T1000 (cell line): Measurements from ENCODE around the gene TTC34.
"Not testable (repeated sequence)": the region's sequence is repeated elsewhere in the genome, so short reads cannot be mapped to it uniquely, and the experiment has no call there.

Experiments
- DNase-seq: peaks from one replicate; lab custom pipeline; 2025; ENCODE audit warnings: mixed read lengths; lab: John Stamatoyannopoulos, UW

Gene TTC34

GRCh38 chr1:2775333-2775732 lies 26.2 kb downstream of the TTC34 start:
- not testable (repeated sequence) for DNase-seq

DNA sequence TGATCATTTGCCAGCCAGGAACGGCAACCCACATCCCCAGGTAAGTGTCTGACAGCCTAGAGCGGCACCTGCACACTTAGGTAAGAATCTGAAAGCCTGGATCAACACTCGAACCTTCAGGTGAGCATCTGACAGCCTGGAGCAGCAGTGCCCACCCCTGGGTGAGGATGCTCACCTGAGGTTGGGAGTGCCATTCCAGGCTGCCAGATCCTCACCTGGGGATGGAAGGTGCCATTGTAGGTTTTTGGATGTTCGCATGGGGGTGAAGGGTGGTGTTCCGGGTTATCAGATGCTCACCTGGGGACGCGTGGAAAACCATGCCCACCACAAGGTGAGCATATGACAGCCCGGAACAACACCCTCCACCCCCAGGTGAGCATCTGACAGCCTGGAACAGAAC lies 33.4 kb downstream of the TTC34 start:
- not testable (repeated sequence) for DNase-seq

DNA sequence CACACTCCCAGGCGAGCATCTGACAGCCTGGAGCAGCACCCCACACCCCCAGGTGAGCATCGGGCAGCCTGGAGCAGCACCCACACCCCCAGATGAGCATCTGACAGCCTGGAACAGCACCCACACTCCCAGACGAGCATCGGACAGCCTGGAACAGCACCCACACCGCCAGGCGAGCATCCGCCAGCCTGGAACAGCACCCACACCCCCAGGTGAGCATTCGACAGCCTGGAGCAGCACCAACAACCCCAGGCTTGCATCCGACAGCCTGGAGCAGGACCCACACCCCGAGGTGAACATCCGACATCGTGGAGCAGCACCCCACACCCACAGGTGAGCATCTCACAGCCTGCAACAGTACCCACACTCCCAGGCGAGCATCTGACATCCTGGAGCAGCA lies 42.1 kb downstream of the TTC34 start:
- not testable (repeated sequence) for DNase-seq

GRCh38 chr1:2757519-2757918 lies 44.0 kb downstream of the TTC34 start:
- not testable (repeated sequence) for DNase-seq

- DNase-seq = not testable (repeated sequence)
Measured at GRCh38 chr1:2755426-2755825, 46.1 kb downstream of the TTC34 start.

GRCh38 chr1:2754597-2754996 lies 46.9 kb downstream of the TTC34 start:
- DNase-seq = not testable (repeated sequence)

DNA sequence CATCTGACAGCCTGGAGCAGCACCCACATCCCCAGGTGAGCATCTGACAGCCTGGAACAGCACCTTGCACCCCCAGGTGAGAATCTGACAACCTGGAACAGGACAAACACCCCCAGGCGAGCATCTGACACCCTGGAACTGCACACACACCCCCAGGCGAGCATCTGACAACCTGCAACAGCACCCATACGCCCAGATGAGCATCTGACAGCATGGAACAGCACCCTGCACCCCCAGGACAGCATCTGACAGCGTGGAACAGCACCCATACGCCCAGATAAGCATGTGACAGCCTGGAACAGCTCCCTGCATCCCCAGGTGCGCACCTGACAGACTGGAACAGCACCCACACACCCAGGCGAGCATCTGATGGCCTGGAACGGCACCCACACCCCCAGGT lies 49.0 kb downstream of the TTC34 start:
- DNase-seq = not testable (repeated sequence)

GRCh38 chr1:2751866-2752265 lies 49.6 kb downstream of the TTC34 start:
- DNase-seq = not testable (repeated sequence)

DNA sequence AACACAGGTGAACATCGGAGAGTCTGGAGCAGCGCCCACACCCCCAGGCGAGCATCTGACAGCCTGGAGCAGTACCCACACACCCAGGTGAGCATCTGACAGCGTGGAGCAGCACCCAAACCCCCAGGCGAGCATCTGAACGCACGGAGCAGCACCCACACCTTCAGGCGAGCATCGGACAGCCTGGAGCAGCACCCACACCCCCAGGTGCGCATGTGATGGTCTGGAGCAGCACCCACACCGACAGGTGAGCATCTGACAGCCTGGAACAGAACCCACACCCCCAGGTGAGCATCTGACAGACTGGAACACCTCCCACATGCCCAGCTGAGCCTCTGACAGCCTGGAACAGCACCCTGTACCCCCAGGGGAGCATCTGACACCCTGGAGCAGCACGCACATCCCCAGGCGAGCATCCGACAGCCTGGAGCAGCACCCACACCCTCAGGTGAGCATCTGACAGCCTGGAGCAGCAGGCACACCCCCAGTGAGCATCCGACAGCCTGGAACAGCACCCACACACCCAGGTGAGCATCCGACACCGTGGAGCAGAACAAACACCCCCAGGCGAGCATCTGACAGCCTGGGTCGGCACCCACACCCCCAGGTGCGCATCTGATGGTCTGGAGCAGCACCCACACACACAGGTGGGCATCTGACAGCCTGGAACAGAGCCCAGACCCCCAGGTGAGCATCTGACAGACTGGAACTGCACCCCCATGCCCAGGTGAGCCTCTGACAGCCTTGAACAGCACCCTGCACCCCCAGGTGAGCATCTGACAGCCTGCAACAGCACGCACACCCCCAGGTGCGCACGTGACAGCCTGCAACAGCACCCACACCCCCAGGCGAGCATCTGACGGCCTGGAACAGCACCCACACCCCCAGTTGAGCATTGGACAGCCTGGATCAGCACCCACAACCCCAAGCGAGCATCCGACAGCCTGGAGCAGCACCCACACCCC lies 50.4 kb downstream of the TTC34 start:
- DNase-seq = not testable (repeated sequence)

DNA sequence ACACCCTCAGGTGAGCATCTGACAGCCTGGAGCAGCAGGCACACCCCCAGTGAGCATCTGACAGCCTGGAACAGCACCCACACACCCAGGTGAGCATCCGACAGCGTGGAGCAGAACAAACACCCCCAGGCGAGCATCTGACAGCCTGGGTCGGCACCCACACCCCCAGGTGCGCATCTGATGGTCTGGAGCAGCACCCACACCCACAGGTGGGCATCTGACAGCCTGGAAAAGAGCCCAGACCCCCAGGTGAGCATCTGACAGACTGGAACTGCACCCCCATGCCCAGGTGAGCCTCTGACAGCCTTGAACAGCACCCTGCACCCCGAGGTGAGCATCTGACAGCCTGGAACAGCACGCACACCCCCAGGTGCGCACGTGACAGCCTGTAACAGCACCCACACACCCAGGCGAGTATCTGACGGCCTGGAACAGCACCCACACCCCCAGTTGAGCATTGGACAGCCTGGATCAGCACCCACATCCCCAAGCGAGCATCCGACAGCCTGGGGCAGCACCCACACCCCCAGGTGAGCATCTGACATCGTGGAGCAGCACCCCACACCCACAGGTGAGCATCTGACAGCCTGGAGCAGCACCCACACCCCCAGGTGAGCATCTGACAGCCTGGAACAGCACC lies 51.3 kb downstream of the TTC34 start:
- not testable (repeated sequence) for DNase-seq

DNA sequence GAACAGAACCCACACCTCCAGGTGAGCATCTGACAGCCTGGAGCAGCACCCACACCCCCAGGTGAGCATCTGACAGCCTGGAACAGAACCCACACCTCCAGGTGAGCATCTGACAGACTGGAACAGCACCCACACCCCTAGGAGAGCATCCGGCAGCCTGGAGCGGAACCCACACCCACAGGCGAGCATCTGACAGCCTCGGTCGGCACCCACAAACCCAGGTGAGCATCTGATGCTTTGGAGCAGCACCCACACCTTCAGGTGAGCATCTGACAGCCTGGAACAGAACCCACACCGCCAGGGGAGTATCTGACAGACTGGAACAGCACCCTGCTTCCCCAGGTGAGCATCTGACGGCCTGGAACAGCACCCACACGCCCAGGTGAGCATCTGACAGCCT lies 52.9 kb downstream of the TTC34 start:
- not testable (repeated sequence) for DNase-seq

DNA sequence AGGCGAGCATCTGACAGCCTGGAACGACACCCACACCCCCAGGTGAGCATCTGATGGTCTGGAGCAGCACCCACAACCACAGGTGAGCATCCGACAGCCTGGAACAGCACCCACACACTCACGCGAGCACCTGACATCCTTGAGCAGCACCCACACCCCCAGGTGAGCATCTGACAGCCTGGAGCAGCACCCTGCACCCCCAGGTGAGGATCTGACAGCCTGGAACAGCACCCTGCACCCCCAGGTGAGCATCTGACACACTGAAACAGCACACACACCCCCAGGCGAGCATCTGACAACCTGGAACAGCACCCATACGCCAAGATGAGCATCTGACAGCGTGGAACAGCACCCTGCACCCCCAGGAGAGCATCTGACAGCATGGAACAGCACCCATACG lies 106.7 kb downstream of the TTC34 start:
- not testable (repeated sequence) for DNase-seq

DNA sequence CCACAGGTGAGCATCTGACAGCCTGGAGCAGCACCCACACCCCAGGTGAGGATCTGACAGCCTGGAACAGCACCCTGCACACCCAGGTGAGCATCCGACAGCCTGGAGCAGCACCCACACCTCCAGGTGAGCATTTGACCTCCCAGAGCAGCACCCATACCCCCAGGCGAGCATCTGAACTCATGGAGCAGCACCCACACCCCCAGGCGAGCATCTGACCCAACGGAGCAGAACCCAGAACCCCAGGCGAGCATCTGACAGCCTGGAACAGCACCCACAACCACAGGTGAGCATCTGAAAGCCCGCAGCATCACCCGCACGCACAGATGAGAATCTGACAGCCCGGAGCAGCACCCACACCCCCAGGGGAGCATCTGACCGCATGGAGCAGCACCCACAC lies 111.3 kb downstream of the TTC34 start:
- not testable (repeated sequence) for DNase-seq

DNA sequence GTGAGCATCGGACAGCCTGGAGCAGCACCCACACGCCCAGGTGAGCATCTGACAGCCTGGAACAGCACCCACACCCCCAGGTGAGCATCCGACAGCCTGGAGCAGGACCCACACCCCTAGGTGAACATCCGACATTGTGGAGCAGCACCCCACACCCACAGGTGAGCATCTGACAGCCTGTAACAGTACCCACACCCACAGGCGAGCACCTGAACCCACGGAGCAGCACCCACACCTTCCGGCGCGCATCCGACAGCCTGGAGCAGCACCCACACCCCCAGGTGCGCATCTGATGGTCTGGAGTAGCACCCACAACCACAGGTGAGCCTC lies 113.2 kb downstream of the TTC34 start:
- DNase-seq = not testable (repeated sequence)

DNA sequence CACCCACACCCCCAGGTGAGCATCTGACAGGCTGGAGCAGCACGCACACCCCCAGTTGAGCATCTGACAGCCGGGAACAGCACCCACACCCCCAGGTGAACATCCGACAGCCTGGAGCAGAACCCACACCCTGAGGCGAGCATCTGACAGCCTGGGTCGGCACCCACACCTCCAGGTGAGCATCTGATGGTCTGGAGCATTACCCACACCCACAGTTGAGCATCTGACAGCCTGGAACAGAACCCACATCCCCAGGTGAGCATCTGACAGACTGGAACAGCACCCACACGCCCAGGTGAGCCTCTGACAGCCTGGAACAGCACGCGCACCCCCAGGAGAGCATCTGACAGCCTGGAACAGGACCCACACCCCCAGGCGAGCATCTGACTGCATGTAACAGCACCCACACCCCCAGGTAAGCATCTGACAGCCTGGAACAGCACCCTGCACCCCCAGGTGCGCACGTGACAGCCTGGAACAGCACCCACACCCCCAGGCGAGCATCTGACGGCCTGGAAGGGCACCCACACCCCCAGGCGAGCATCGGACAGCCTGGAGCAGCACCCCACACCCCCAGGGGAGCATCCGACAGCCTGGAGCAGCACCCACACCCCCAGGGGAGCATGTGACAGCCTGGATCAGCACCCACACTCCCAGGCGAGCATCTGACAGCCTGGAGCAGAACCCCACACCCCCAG lies 113.7 kb downstream of the TTC34 start:
- DNase-seq = not testable (repeated sequence)

- DNase-seq = not testable (repeated sequence)
Measured at GRCh38 chr1:2687174-2687591, 114.3 kb downstream of the TTC34 start.

GRCh38 chr1:2686091-2686863 lies 115.2 kb downstream of the TTC34 start:
- DNase-seq = not testable (repeated sequence)

DNA sequence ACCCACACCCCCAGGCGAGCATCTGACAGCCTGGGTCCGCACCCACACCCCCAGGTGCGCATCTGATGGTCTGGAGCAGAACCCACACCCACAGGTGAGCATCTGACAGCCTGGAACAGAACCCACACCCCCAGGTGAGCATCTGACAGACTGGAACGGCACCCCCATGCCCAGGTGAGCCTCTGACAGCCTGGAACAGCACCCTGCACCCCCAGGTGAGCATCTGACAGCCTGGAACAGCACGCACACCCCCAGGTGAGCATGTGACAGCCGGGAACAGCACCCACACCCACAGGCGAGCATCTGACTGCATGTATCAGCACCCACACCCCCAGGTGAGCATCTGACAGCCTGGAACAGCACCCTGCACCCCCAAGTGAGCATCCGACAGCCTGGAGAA lies 115.8 kb downstream of the TTC34 start:
- not testable (repeated sequence) for DNase-seq

- not testable (repeated sequence) for DNase-seq
Measured at GRCh38 chr1:2684878-2685277, 116.6 kb downstream of the TTC34 start.

- DNase-seq = not testable (repeated sequence)
Measured at GRCh38 chr1:2684000-2684399, 117.5 kb downstream of the TTC34 start.

GRCh38 chr1:2683321-2683741 lies 118.2 kb downstream of the TTC34 start:
- DNase-seq = not testable (repeated sequence)

DNA sequence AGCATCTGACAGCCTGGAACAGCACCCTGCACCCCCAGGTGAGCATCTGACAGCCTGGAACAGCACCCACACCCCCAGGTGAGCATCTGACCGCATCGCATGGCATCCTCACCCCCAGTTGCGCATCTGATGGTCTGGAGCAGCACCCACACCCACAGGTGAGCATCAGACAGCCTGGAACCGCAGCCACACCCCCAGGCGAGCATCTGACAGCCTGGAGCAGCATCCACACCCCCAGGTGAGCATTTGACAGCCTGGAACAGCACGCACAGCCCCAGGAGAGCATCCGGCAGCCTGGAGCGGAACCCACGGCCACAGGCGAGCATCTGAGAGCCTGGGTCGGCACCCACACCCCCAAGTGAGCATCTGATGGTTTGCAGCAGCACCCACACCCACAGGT lies 118.6 kb downstream of the TTC34 start:
- not testable (repeated sequence) for DNase-seq
